ENCODE results near the gene GPHA2. TPM values are rescaled to one million over a fixed set of nuclear protein-coding genes. Genes with fewer than 3 reads are reported as not detected.

The GPHA2 gene
- total RNA-seq, 2 experiments from 2014 or later: not detected

- H3K9me3 Mint-ChIP-seq: no peaks in the 10 kb centered on the region
- H3K4me1 Mint-ChIP-seq: peaks cover 7% of the 10 kb centered on the region
- DNase-seq: no peak
- ChIA-PET CTCF (interaction anchor here (30.2 kb wide), 1 partner anchor 37 kb away, joined by 957 read pairs; the partner anchor contains the start of gene CDC42BPG), POLR2A (interaction anchor here (0.7 to 25.5 kb wide), 2 partner anchors 14 to 36 kb away, joined by 3 to 1068 read pairs; partner anchors contain the start of gene CDC42BPG)
- peaks cover 9% of the 10 kb centered on the region for H3K36me3 Mint-ChIP-seq (ENCODE audit: low read depth)
- no peaks in the 10 kb centered on the region for H3K27me3 Mint-ChIP-seq
- H3K27ac Mint-ChIP-seq: no peak overlapping the region
- no peak overlapping the region for H3K4me3 Mint-ChIP-seq
Observed at GRCh38 chr11:64892838-64893193, 42.9 kb downstream of the GPHA2 start.

- H3K27ac Mint-ChIP-seq: no peak overlapping the region
- ChIA-PET CTCF (interaction anchor here (30.2 kb wide), 1 partner anchor 37 kb away, joined by 957 read pairs; the partner anchor contains the start of gene CDC42BPG), POLR2A (interaction anchor here (0.7 to 25.5 kb wide), 2 partner anchors 13 to 35 kb away, joined by 3 to 1068 read pairs; partner anchors contain the start of gene CDC42BPG)
- H3K36me3 Mint-ChIP-seq (ENCODE audit: low read depth): peaks cover 8% of the 10 kb centered on the region
- no peaks in the 10 kb centered on the region for H3K9me3 Mint-ChIP-seq
- no peaks in the 10 kb centered on the region for H3K27me3 Mint-ChIP-seq
- DNase-seq: no peak
- H3K4me1 Mint-ChIP-seq: peaks cover 10% of the 10 kb centered on the region
- H3K4me3 Mint-ChIP-seq: no peak overlapping the region
Observed at GRCh38 chr11:64892411-64892831, 43.3 kb downstream of the GPHA2 start.

- H3K27me3 Mint-ChIP-seq: no peaks in the 10 kb centered on the region
- no peak overlapping the region for H3K27ac Mint-ChIP-seq
- H3K36me3 Mint-ChIP-seq (ENCODE audit: low read depth): peaks cover 4% of the 10 kb centered on the region
- H3K9me3 Mint-ChIP-seq: no peaks in the 10 kb centered on the region
- CTCF ChIA-PET: interaction anchor here (30.2 kb wide), 1 partner anchor 36 kb away, joined by 957 read pairs; the partner anchor contains the start of gene CDC42BPG
- no peak for DNase-seq
- POLR2A ChIA-PET: interaction anchor here (25.5 kb wide), 1 partner anchor 35 kb away, joined by 1068 read pairs; the partner anchor contains the start of gene CDC42BPG
- no peak overlapping the region for H3K4me3 Mint-ChIP-seq
- H3K4me1 Mint-ChIP-seq: peaks cover 13% of the 10 kb centered on the region
Observed at GRCh38 chr11:64891880-64892279, 43.8 kb downstream of the GPHA2 start.

- no peaks in the 10 kb centered on the region for H3K9me3 Mint-ChIP-seq
- H3K4me3 Mint-ChIP-seq: no peak overlapping the region
- DNase-seq: no peak
- no peaks in the 10 kb centered on the region for H3K27me3 Mint-ChIP-seq
- H3K27ac Mint-ChIP-seq: no peak overlapping the region
- H3K4me1 Mint-ChIP-seq: peaks cover 13% of the 10 kb centered on the region
- ChIA-PET POLR2A (interaction anchor here (25.5 kb wide), 1 partner anchor 34 kb away, joined by 1068 read pairs; the partner anchor contains the start of gene CDC42BPG), CTCF (interaction anchor here (0.7 to 30.2 kb wide), 2 partner anchors 12 to 36 kb away, joined by 3 to 957 read pairs; partner anchors contain the start of gene CDC42BPG)
- H3K36me3 Mint-ChIP-seq (ENCODE audit: low read depth): peaks cover 3% of the 10 kb centered on the region
Observed at GRCh38 chr11:64891215-64891848, 44.4 kb downstream of the GPHA2 start.

- no peak for DNase-seq
- Mint-ChIP-seq H3K4me1 (peaks cover 19% of the 10 kb centered on the region), H3K36me3 (ENCODE audit: low read depth) (peaks cover 3% of the 10 kb centered on the region), H3K4me3 (no peak overlapping the region), H3K9me3 (no peaks in the 10 kb centered on the region), H3K27me3 (no peaks in the 10 kb centered on the region), H3K27ac (no peak overlapping the region)
- ChIA-PET POLR2A (interaction anchor here (1.1 to 25.5 kb wide), 2 partner anchors 34 to 112 kb away, joined by 3 to 1068 read pairs; partner anchors contain the start of gene CDC42BPG), CTCF (interaction anchor here (0.7 to 30.2 kb wide), 2 partner anchors 11 to 35 kb away, joined by 3 to 957 read pairs; partner anchors contain the start of gene CDC42BPG)
Observed at GRCh38 chr11:64890522-64890939, 45.2 kb downstream of the GPHA2 start.

- CTCF ChIA-PET: interaction anchor here (0.8 to 30.2 kb wide), 4 partner anchors 10 to 33 kb away, joined by 3 to 957 read pairs (median 20); partner anchors contain the start of genes CDC42BPG and EHD1
- H3K4me3 Mint-ChIP-seq: no peak overlapping the region
Observed at GRCh38 chr11:64888729-64889511, 46.8 kb downstream of the GPHA2 start.

GRCh38 chr11:64888406-64888728 lies 47.3 kb downstream of the GPHA2 start:
- Mint-ChIP-seq H3K9me3 (no peaks in the 10 kb centered on the region), H3K27me3 (no peaks in the 10 kb centered on the region), H3K27ac (peak overlapping the region; percentile 83), H3K4me1 (peaks cover 28% of the 10 kb centered on the region), H3K4me3 (peak overlapping the region; percentile 66), H3K36me3 (ENCODE audit: low read depth) (no peaks in the 10 kb centered on the region)
- DNase-seq: no peak
- ChIA-PET CTCF (interaction anchor here (0.5 to 30.2 kb wide), 11 partner anchors 9 to 127 kb away, joined by 3 to 957 read pairs (median 5); partner anchors contain the start of genes CDC42BPG, EHD1 and SF1), POLR2A (interaction anchor here (0.5 to 25.5 kb wide), 6 partner anchors 9 to 152 kb away, joined by 3 to 1068 read pairs (median 5); partner anchors contain the start of genes CDC42BPG, EHD1 and SAC3D1)

More at GRCh38 chr11:64888729-64889511, 46.8 kb downstream of the GPHA2 start:
- Mint-ChIP-seq H3K36me3 (ENCODE audit: low read depth) (no peaks in the 10 kb centered on the region), H3K9me3 (no peaks in the 10 kb centered on the region), H3K27me3 (no peaks in the 10 kb centered on the region), H3K4me1 (peaks cover 28% of the 10 kb centered on the region), H3K27ac (no peak overlapping the region)
- no peak for DNase-seq
- POLR2A ChIA-PET: interaction anchor here (1.0 to 25.5 kb wide), 4 partner anchors 10 to 152 kb away, joined by 3 to 1068 read pairs (median 5); partner anchors contain the start of genes CDC42BPG, EHD1 and SAC3D1

- ChIA-PET POLR2A (interaction anchor here (0.5 to 25.5 kb wide), 6 partner anchors 8 to 153 kb away, joined by 3 to 1068 read pairs (median 5); partner anchors contain the start of genes CDC42BPG, EHD1 and SAC3D1), CTCF (interaction anchor here (0.5 to 30.2 kb wide), 12 partner anchors 9 to 127 kb away, joined by 3 to 957 read pairs (median 4); partner anchors contain the start of genes CDC42BPG, EHD1 and SF1)
- Mint-ChIP-seq H3K4me1 (peaks cover 28% of the 10 kb centered on the region), H3K27ac (peak overlapping the region; percentile 83), H3K4me3 (peak overlapping the region; percentile 66), H3K36me3 (ENCODE audit: low read depth) (no peaks in the 10 kb centered on the region), H3K9me3 (no peaks in the 10 kb centered on the region), H3K27me3 (no peaks in the 10 kb centered on the region)
- peak; percentile 88 for DNase-seq
Observed at GRCh38 chr11:64887757-64888405, 47.8 kb downstream of the GPHA2 start.

GRCh38 chr11:64887234-64887756 lies 48.4 kb downstream of the GPHA2 start:
- peaks cover 28% of the 10 kb centered on the region for H3K4me1 Mint-ChIP-seq
- CTCF ChIA-PET: interaction anchor here (1.0 to 30.2 kb wide), 8 partner anchors 8 to 124 kb away, joined by 4 to 957 read pairs (median 6); partner anchors contain the start of genes CDC42BPG and EHD1
- H3K36me3 Mint-ChIP-seq (ENCODE audit: low read depth): no peaks in the 10 kb centered on the region
- DNase-seq: no peak
- no peak overlapping the region for H3K27ac Mint-ChIP-seq
- no peak overlapping the region for H3K4me3 Mint-ChIP-seq
- H3K9me3 Mint-ChIP-seq: no peaks in the 10 kb centered on the region
- no peaks in the 10 kb centered on the region for H3K27me3 Mint-ChIP-seq
- POLR2A ChIA-PET: interaction anchor here (1.0 to 25.5 kb wide), 2 partner anchors 8 to 30 kb away, joined by 6 to 1068 read pairs; partner anchors contain the start of gene CDC42BPG

- Mint-ChIP-seq H3K27me3 (no peaks in the 10 kb centered on the region), H3K27ac (peak overlapping the region; percentile 78), H3K4me1 (peaks cover 38% of the 10 kb centered on the region), H3K36me3 (ENCODE audit: low read depth) (no peaks in the 10 kb centered on the region), H3K4me3 (no peak overlapping the region), H3K9me3 (no peaks in the 10 kb centered on the region)
- peak; percentile 53 for DNase-seq
- ChIA-PET POLR2A (interaction anchor here (0.6 to 25.5 kb wide), 7 partner anchors 8 to 155 kb away, joined by 3 to 1068 read pairs (median 3); partner anchors contain the start of genes CDC42BPG and SAC3D1), CTCF (interaction anchor here (0.6 to 30.2 kb wide), 8 partner anchors 8 to 1545 kb away, joined by 3 to 957 read pairs (median 4); partner anchors contain the start of genes ARL2 and CDC42BPG)
Observed at GRCh38 chr11:64885367-64886286, 50.1 kb downstream of the GPHA2 start.

All from activated CD4-positive, alpha-beta memory T cell treated with anti-CD3 and anti-CD28 coated beads, Interleukin-2, amount 10 ng/mL, durations not matched to agents 7 days and 5 days (primary cell).